Suprapubic skin (tissue), 4 donors: ENCODE results near the gene KCNG4.

Experiments used
- CTCF ChIP-seq, 2 donors: fragments of 200-600 bp in 1 of 2; fragments of 450-650 bp in 1 of 2; sonication (generic) in 1 of 2; IDR thresholded peaks; one replicate each; pipeline ENCODE4 v1.5.1; 2016 to 2019; ENCODE audit warnings: antibody characterized with exemption in 2 of 2, mild to moderate bottlenecking in 1 of 2, moderate library complexity in 1 of 2
- POLR2A ChIP-seq, 2 donors: fragments of 450-650 bp; IDR thresholded peaks; one replicate each; pipeline ENCODE4 v1.6.1; 2017; ENCODE audit warnings: antibody characterized with exemption in 2 of 2, mild to moderate bottlenecking in 2 of 2, moderate library complexity in 2 of 2
- POLR2AphosphoS5 ChIP-seq, 3 donors: sonication (generic); formaldehyde crosslinking; IDR thresholded peaks; one replicate each; pipeline ENCODE4 v1.6.1; 2017; ENCODE audit warnings: antibody characterized with exemption in 3 of 3

- no peak for TF ChIP-seq CTCF (IDR thresholded peaks at IDR 0.05)
- TF ChIP-seq POLR2AphosphoS5 (IDR thresholded peaks at IDR 0.05) = no peak
- TF ChIP-seq POLR2A (IDR thresholded peaks at IDR 0.05) = no peak
Observed at GRCh38 chr16:84182680-84183571, 56.9 kb downstream of the KCNG4 start.
